IMR-90 (cell line): Measurements from ENCODE around the gene YAF2. TPM values are rescaled to one million over a fixed set of nuclear protein-coding genes. Genes with fewer than 3 reads are reported as not detected.

ENCODE experiments used
- ATAC-seq: fragments of 200-7000 bp; cut with Tn5 transposase; 2 replicates; pipeline ENCODE4 v1.9.1; 2020; ENCODE audit warnings: low read depth, mild to moderate bottlenecking, moderate library complexity
- BruUV-seq: library from RNA; stranded (reverse); fragments of 400-500 nt; replicated peaks from 2 replicates; lab custom pipeline; 2021; lab: Mats Ljungman, UMichigan
- CTCF ChIA-PET: fragments of 300-600 bp; formaldehyde crosslinking; extraction: SDS; loops from one replicate; lab custom pipeline; 2021; ENCODE audit warnings: antibody characterized with exemption; lab: Yijun Ruan, JAX
- POLR2A ChIA-PET: fragments of 300-600 bp; sonication (Branson Sonifier 250); formaldehyde crosslinking; loops from one replicate; lab custom pipeline; 2022; ENCODE audit warnings: antibody characterized with exemption; ENCODE audit not compliant: unreplicated experiment; lab: Charles Lee
- DNase-seq: peaks from one replicate; pipeline ENCODE4 v3.0.0; 2013
- H2AFZ ChIP-seq: replicated peaks from 2 replicates; pipeline ENCODE3; 2013; ENCODE audit warnings: low read length, mild to moderate bottlenecking; ENCODE audit not compliant: poor library complexity
- H2AK5ac ChIP-seq: 2 replicates; pipeline ENCODE4 v1.6.1; 2013; ENCODE audit warnings: low read depth, low read length, inconsistent platforms
- H2AK9ac ChIP-seq: replicated peaks from 2 replicates; pipeline ENCODE3; 2013; ENCODE audit warnings: mild to moderate bottlenecking, low read depth, low read length, moderate library complexity; ENCODE audit not compliant: poor library complexity
- H2BK120ac ChIP-seq: 2 replicates; pipeline ENCODE4 v1.6.1; 2013; ENCODE audit warnings: low read depth, low read length, inconsistent platforms
- H2BK15ac ChIP-seq: 3 replicates; pipeline ENCODE4 v1.6.1; 2013; ENCODE audit warnings: low read depth, low read length, inconsistent platforms
- H2BK20ac ChIP-seq: 2 replicates; pipeline ENCODE4 v1.6.1; 2013; ENCODE audit warnings: low read depth, mild to moderate bottlenecking, inconsistent platforms, low read length, moderate library complexity
- H2BK5ac ChIP-seq: 2 replicates; pipeline ENCODE4 v1.6.1; 2013; ENCODE audit warnings: mild to moderate bottlenecking, low read depth, low read length, inconsistent platforms; ENCODE audit not compliant: poor library complexity, severe bottlenecking
- H3K14ac ChIP-seq: replicated peaks from 2 replicates; pipeline ENCODE4 v1.6.1; 2013; ENCODE audit warnings: low read depth, low read length, inconsistent platforms
- H3K18ac ChIP-seq: 2 replicates; pipeline ENCODE4 v1.6.1; 2013; ENCODE audit warnings: low read depth, low read length, control low read depth
- H3K23ac ChIP-seq: 2 replicates; pipeline ENCODE4 v1.6.1; 2013; ENCODE audit warnings: low read depth, low read length, inconsistent platforms
- H3K27ac ChIP-seq: 2 replicates; pipeline ENCODE4 v1.5.1; 2013; ENCODE audit warnings: mild to moderate bottlenecking, control low read depth, low read length; ENCODE audit not compliant: insufficient read depth
- H3K27me3 ChIP-seq: 2 replicates; pipeline ENCODE4 v1.6.1; 2013; ENCODE audit warnings: low read length; ENCODE audit not compliant: control insufficient read depth, insufficient read depth
- H3K36me3 ChIP-seq: 2 replicates; pipeline ENCODE4 v1.6.1; 2013; ENCODE audit warnings: low read length, mixed read lengths; ENCODE audit not compliant: control insufficient read depth, insufficient read depth
- H3K4ac ChIP-seq: 2 replicates; pipeline ENCODE4 v1.6.1; 2013; ENCODE audit warnings: low read depth, low read length, inconsistent platforms
- H3K4me1 ChIP-seq: 2 replicates; pipeline ENCODE4 v1.6.1; 2013; ENCODE audit warnings: low read length, mixed read lengths; ENCODE audit not compliant: control insufficient read depth, insufficient read depth
- H3K4me2 ChIP-seq: 2 replicates; pipeline ENCODE4 v1.6.1; 2013; ENCODE audit warnings: low read depth, mild to moderate bottlenecking, control low read depth, low read length, moderate library complexity
- H3K4me3 ChIP-seq: 2 replicates; pipeline ENCODE4 v1.5.1; 2013; ENCODE audit warnings: low read depth, mild to moderate bottlenecking, control low read depth, low read length, moderate library complexity; ENCODE audit not compliant: insufficient read depth
- H3K56ac ChIP-seq: 2 replicates; pipeline ENCODE4 v1.6.1; 2013; ENCODE audit warnings: low read length, inconsistent platforms; ENCODE audit not compliant: insufficient read depth; ENCODE audit errors: extremely low read depth
- H3K79me1 ChIP-seq, 2 experiments: 2 replicates each; pipeline ENCODE4 v1.6.1; 2013; ENCODE audit warnings: low read length in 2 of 2, inconsistent platforms in 1 of 2, low read depth in 1 of 2
- H3K9ac ChIP-seq: 2 replicates; pipeline ENCODE4 v1.6.1; 2013; ENCODE audit warnings: low read depth, low read length, control low read depth
- H3K9me1 ChIP-seq: 2 replicates; pipeline ENCODE4 v1.6.1; 2013; ENCODE audit warnings: low read length, inconsistent platforms; ENCODE audit not compliant: insufficient read depth
- H3K9me3 ChIP-seq: 2 replicates; pipeline ENCODE4 v1.6.1; 2013; ENCODE audit warnings: low read length; ENCODE audit not compliant: control insufficient read depth, insufficient read depth
- H4K20me1 ChIP-seq: 2 replicates; pipeline ENCODE4 v1.6.1; 2013; ENCODE audit warnings: low read length, inconsistent platforms; ENCODE audit not compliant: insufficient read depth
- H4K5ac ChIP-seq: 2 replicates; pipeline ENCODE4 v1.6.1; 2013; ENCODE audit warnings: mild to moderate bottlenecking, low read depth, low read length, control low read depth
- H4K8ac ChIP-seq, 2 experiments: 2 replicates each; pipeline ENCODE4 v1.6.1; 2013; ENCODE audit warnings: low read depth in 2 of 2, low read length in 2 of 2, control low read depth in 1 of 2, inconsistent platforms in 1 of 2
- H4K91ac ChIP-seq: 2 replicates; pipeline ENCODE4 v1.6.1; 2013; ENCODE audit warnings: low read depth, low read length, inconsistent platforms; ENCODE audit not compliant: insufficient read depth
- BHLHE40 ChIP-seq: fragments of 150-350 bp; IDR thresholded peaks from 2 replicates; pipeline ENCODE4 v1.6.1; 2016; ENCODE audit warnings: mild to moderate bottlenecking, low read depth, low read length
- CEBPB ChIP-seq: IDR thresholded peaks from 2 replicates; pipeline ENCODE4 v1.6.1; 2012; ENCODE audit warnings: low read depth, low read length, improper control_type of control experiment
- CHD1 ChIP-seq: IDR thresholded peaks from 2 replicates; pipeline ENCODE4 v1.6.1; 2012; ENCODE audit warnings: low read depth, low read length, improper control_type of control experiment
- ELK1 ChIP-seq: fragments of 150-350 bp; IDR thresholded peaks from 2 replicates; pipeline ENCODE4 v1.6.1; 2016; ENCODE audit warnings: low read depth, mild to moderate bottlenecking, low read length, moderate library complexity, borderline replicate concordance
- FOS ChIP-seq: fragments of 150-350 bp; IDR thresholded peaks from 2 replicates; pipeline ENCODE4 v1.6.1; 2016; ENCODE audit warnings: low read depth, low read length
- MAFK ChIP-seq: IDR thresholded peaks from 2 replicates; pipeline ENCODE4 v1.6.1; 2012; ENCODE audit warnings: low read depth, low read length, improper control_type of control experiment
- MAZ ChIP-seq: IDR thresholded peaks from 2 replicates; pipeline ENCODE4 v1.6.1; 2012; ENCODE audit warnings: low read depth, mild to moderate bottlenecking, low read length, improper control_type of control experiment, moderate library complexity, borderline replicate concordance
- MXI1 ChIP-seq: IDR thresholded peaks from 2 replicates; pipeline ENCODE4 v1.6.1; 2012; ENCODE audit warnings: low read depth, mild to moderate bottlenecking, low read length, moderate library complexity, borderline replicate concordance
- NFE2L2 ChIP-seq: fragments of 150-350 bp; IDR thresholded peaks from 2 replicates; pipeline ENCODE4 v1.6.1; 2016; ENCODE audit warnings: low read depth, mild to moderate bottlenecking, low read length
- POLR2A ChIP-seq: IDR thresholded peaks from 2 replicates; pipeline ENCODE4 v1.6.1; 2012; ENCODE audit warnings: mild to moderate bottlenecking, low read depth, low read length
- RAD21 ChIP-seq: IDR thresholded peaks from 2 replicates; pipeline ENCODE4 v1.6.1; 2012; ENCODE audit warnings: low read length, improper control_type of control experiment
- RCOR1 ChIP-seq: IDR thresholded peaks from 2 replicates; pipeline ENCODE4 v1.6.1; 2012; ENCODE audit warnings: mild to moderate bottlenecking, low read length, improper control_type of control experiment; ENCODE audit not compliant: insufficient replicate concordance
- RFX5 ChIP-seq: IDR thresholded peaks from 2 replicates; pipeline ENCODE4 v1.8.0; 2012; ENCODE audit warnings: low read depth, mild to moderate bottlenecking, low read length, moderate library complexity
- SMC3 ChIP-seq: fragments of 150-350 bp; IDR thresholded peaks from 2 replicates; pipeline ENCODE4 v1.6.1; 2016; ENCODE audit warnings: low read depth, mild to moderate bottlenecking, antibody characterized with exemption, low read length, moderate library complexity
- dilution Hi-C: fragments of 300-500 bp; cut with HindIII; formaldehyde crosslinking; loops from one replicate; pipeline ENCODE4 v1.14.3; 2018; ENCODE audit warnings: low sequenced_read_pairs; ENCODE audit not compliant: unreplicated experiment
- in situ Hi-C: fragments of 300-500 bp; cut with MboI; formaldehyde crosslinking; loops from 3 replicates; pipeline ENCODE4 v1.14.3; 2019; ENCODE audit warnings: low sequenced_read_pairs, inconsistent platforms, mixed read lengths
- intact Hi-C: fragments of 100-400 bp; cut with micrococcal nuclease; formaldehyde crosslinking; loops from 2 replicates; pipeline ENCODE4 v1.10.0; 2022
- polyA plus RNA-seq, 3 experiments: library from polyadenylated mRNA; depleted of rRNA; stranded (reverse); fragments of >200 nt; gene quantifications; 2 replicates each; pipeline ENCODE4 v1.2.3, GENCODE V29; 2012; ENCODE audit warnings: low replicate concordance in 1 of 3
- total RNA-seq: library from RNA; depleted of rRNA; stranded (reverse); fragments of >200 nt; gene quantifications from 2 replicates; pipeline ENCODE4 v1.2.3, GENCODE V29; 2012
- TF ChIP-seq, protein P1 (sequence below): fragments of 150-350 bp; IDR thresholded peaks from 2 replicates; pipeline ENCODE4 v1.6.1; 2017; ENCODE audit warnings: mild to moderate bottlenecking, antibody characterized with exemption, low read length, low read depth
- TF ChIP-seq, protein P2 (sequence below): conservative IDR thresholded peaks from 2 replicates; pipeline ENCODE4 v1.5.1; 2012; ENCODE audit warnings: mild to moderate bottlenecking, low read depth, low read length, improper control_type of control experiment

Gene YAF2
- total and polyA plus RNA-seq, 2 of the 4 experiments (the other 2 are of a cell fraction): 7.9 to 14.2 TPM

GRCh38 chr12:42199007-42199406 lies 39.0 kb downstream of the YAF2 start:
- Histone ChIP-seq H3K9me1 (no peaks in the 10 kb centered on the region; the same call in 1 of the 2 replicates), H2AK9ac (no peak overlapping the region), H2BK120ac (no peak overlapping the region), H3K9ac (no peak overlapping the region), H3K9me3 (no peaks in the 10 kb centered on the region), H3K4me1 (no peaks in the 10 kb centered on the region), H3K4me3 (no peak overlapping the region), H3K79me1 (peaks cover 2 to 16% of the 10 kb centered on the region in 2 experiments), H4K91ac (no peak overlapping the region), H3K4me2 (no peak overlapping the region), H4K20me1 (no peaks in the 10 kb centered on the region), H3K14ac (no peak overlapping the region), H3K18ac (no peak overlapping the region), H2AFZ (no peak overlapping the region), H2AK5ac (no peak overlapping the region), H3K4ac (no peak overlapping the region), H3K56ac (no peak overlapping the region), H4K8ac (no peak overlapping the region), H2BK5ac (no peak overlapping the region), H3K36me3 (peaks cover 7% of the 10 kb centered on the region), H4K5ac (no peak overlapping the region), H2BK20ac (no peak overlapping the region), H3K27ac (no peak overlapping the region), H3K23ac (no peak overlapping the region), H2BK15ac (no peak overlapping the region), H3K27me3 (no peaks in the 10 kb centered on the region)
- BruUV-seq: no TSS peak
- DNase-seq (no peak), ATAC-seq (no peak)
- POLR2A ChIA-PET: no interaction called here
- CTCF ChIA-PET: no interaction called here
- intact Hi-C loops (no loop called here), dilution Hi-C loops (no loop called here), in situ Hi-C loops (no loop called here)
- TF ChIP-seq MAFK (no peak), CEBPB (no peak), NFE2L2 (no peak), CHD1 (no peak), RAD21 (no peak), BHLHE40 (no peak), RCOR1 (no peak), MXI1 (no peak), ELK1 (no peak), FOS (no peak), MAZ (no peak), SMC3 (no peak), POLR2A (no peak), RFX5 (no peak)
- TF ChIP-seq, protein P1, sequence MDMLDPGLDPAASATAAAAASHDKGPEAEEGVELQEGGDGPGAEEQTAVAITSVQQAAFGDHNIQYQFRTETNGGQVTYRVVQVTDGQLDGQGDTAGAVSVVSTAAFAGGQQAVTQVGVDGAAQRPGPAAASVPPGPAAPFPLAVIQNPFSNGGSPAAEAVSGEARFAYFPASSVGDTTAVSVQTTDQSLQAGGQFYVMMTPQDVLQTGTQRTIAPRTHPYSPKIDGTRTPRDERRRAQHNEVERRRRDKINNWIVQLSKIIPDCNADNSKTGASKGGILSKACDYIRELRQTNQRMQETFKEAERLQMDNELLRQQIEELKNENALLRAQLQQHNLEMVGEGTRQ: no peak
- TF ChIP-seq, protein P2, sequence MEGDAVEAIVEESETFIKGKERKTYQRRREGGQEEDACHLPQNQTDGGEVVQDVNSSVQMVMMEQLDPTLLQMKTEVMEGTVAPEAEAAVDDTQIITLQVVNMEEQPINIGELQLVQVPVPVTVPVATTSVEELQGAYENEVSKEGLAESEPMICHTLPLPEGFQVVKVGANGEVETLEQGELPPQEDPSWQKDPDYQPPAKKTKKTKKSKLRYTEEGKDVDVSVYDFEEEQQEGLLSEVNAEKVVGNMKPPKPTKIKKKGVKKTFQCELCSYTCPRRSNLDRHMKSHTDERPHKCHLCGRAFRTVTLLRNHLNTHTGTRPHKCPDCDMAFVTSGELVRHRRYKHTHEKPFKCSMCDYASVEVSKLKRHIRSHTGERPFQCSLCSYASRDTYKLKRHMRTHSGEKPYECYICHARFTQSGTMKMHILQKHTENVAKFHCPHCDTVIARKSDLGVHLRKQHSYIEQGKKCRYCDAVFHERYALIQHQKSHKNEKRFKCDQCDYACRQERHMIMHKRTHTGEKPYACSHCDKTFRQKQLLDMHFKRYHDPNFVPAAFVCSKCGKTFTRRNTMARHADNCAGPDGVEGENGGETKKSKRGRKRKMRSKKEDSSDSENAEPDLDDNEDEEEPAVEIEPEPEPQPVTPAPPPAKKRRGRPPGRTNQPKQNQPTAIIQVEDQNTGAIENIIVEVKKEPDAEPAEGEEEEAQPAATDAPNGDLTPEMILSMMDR: no peak
